ENCODE measurements around the gene PLEKHA4. TPM values are rescaled to one million over a fixed set of nuclear protein-coding genes. Genes with fewer than 3 reads are reported as not detected.

PLEKHA4 gene
- total and polyA plus RNA-seq, 10 of the 15 experiments (the other 5 are each of a cell fraction or from before 2014, with no cell fraction given), result 0.13 to 10.0 (median 6.4) TPM; not detected in 1

- TF ChIP-seq CBFB (IDR thresholded peaks at IDR 0.05; ENCODE audit: low read depth) (no peak), SREBF1 (IDR thresholded peaks at IDR 0.05; ENCODE audit: low read length) (no peak), RFX5 (IDR thresholded peaks at IDR 0.05; ENCODE audit: low read depth, low read length) (no peak), ZZZ3 (IDR thresholded peaks at IDR 0.05; ENCODE audit: control insufficient read depth, insufficient read length, low read depth) (no peak), MEF2B (IDR thresholded peaks at IDR 0.05; ENCODE audit: partially characterized antibody, poor library complexity, severe bottlenecking) (peak; percentile 17), SREBF2 (IDR thresholded peaks at IDR 0.05; ENCODE audit: low read length) (no peak), CHD1 (IDR thresholded peaks at IDR 0.05; ENCODE audit: low read depth, low read length) (no peak), POLR2A (IDR thresholded peaks at IDR 0.05; ENCODE audit: low read depth, low read length) (peak; percentile 68; the same call in 1 of the 2 replicates), EP300 (IDR thresholded peaks at IDR 0.05; ENCODE audit: borderline replicate concordance in 1 of 2, control insufficient read depth in 1 of 2, low read depth in 2 of 2, low read length in 2 of 2) (no peak), CEBPB (IDR thresholded peaks at IDR 0.05; ENCODE audit: borderline replicate concordance in 1 of 2, low read depth in 2 of 2, low read length in 2 of 2) (no peak), ZNF207 (IDR thresholded peaks at IDR 0.05; ENCODE audit: borderline replicate concordance) (no peak), RCOR1 (conservative IDR thresholded peaks at IDR 0.05; ENCODE audit: low read depth, low read length) (no peak), ZBTB33 (IDR thresholded peaks at IDR 0.05) (no peak), CREM (IDR thresholded peaks at IDR 0.05; ENCODE audit: low read depth) (no peak), SKIL (IDR thresholded peaks at IDR 0.05; ENCODE audit: low read depth, poor library complexity, severe bottlenecking) (peak; percentile 64), TARDBP (IDR thresholded peaks at IDR 0.05; ENCODE audit: borderline replicate concordance) (no peak), HDAC2 (IDR thresholded peaks at IDR 0.05) (no peak), BCL11A (IDR thresholded peaks at IDR 0.05; ENCODE audit: low read depth, low read length) (no peak), E2F4 (IDR thresholded peaks at IDR 0.05; ENCODE audit: low read depth, low read length) (no peak), SUPT20H (IDR thresholded peaks at IDR 0.05; ENCODE audit: borderline replicate concordance, control insufficient read depth, low read depth, low read length) (no peak), NR2C1 (IDR thresholded peaks at IDR 0.05) (peak; percentile 67), MTA2 (IDR thresholded peaks at IDR 0.05; ENCODE audit: low read depth) (peak; percentile 57; the same call in 1 of the 2 replicates), JUNB (IDR thresholded peaks at IDR 0.05) (no peak), BACH1 (IDR thresholded peaks at IDR 0.05; ENCODE audit: borderline replicate concordance) (peak; percentile 42; the same call in 1 of the 2 replicates), HDAC6 (IDR thresholded peaks at IDR 0.05; ENCODE audit: unreplicated experiment) (no peak)
Observed at GRCh38 chr19:48835734-48836088, 32.7 kb downstream of the PLEKHA4 start (continued).
